GM18951 (cell line): ENCODE results near the gene STAG1.
"Not testable (repeated sequence)": the region's sequence is repeated elsewhere in the genome, so short reads cannot be mapped to it uniquely, and the experiment has no call there.

Source experiments
- POLR2A ChIP-seq: IDR thresholded peaks from 4 replicates; pipeline ENCODE4 v1.6.1; 2011; ENCODE audit warnings: mild to moderate bottlenecking; ENCODE audit not compliant: insufficient read length, insufficient read depth; ENCODE audit errors: extremely low read depth
- in situ Hi-C: fragments of 300-500 bp; cut with MboI; formaldehyde crosslinking; loops from one replicate; pipeline ENCODE4 v1.12.0; 2022; ENCODE audit warnings: low sequenced_read_pairs, mixed read lengths, inconsistent platforms; ENCODE audit not compliant: unreplicated experiment

STAG1 gene

DNA sequence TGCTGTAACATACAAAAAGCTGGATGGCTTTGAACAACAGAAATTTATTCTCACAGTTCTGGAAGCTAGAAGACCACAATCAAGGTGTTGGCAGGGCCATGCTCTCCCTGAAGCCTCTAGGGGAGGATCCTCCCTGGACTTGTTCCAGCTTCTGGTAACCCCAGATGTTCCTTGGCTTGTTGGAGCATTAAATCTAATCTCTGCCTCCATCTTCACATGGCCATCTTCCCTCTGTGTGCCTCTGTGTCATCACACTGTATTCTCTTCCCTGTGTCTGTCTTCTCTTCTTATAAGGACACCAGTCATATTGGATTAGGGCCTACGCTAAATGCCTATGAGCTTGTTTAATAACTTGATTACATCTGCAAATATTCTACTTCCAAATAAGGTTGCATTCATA, 109.5 kb downstream of the STAG1 start:
- in situ Hi-C loops, result no loop called here
- TF ChIP-seq POLR2A, result no peak

DNA sequence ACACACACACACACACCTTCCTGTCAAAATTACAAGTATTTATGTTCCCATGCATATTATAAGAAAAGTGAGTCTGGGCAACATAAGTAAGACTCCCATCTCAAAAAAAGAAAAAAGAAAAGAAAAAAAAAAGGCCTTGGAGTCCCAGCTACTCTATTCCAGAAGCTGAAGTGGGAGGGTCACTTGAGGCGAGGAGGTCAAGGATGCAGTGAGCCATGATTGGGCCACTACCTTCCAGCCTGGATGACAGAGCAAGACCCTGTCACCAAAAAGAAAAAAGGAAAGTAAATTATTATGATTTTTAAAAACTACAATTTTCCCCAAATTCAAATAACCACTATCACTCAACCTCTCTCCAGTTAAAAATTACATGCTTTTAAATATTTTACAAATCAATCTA, 113.1 kb downstream of the STAG1 start:
- TF ChIP-seq POLR2A, result no peak
- in situ Hi-C loops, result no loop called here

DNA sequence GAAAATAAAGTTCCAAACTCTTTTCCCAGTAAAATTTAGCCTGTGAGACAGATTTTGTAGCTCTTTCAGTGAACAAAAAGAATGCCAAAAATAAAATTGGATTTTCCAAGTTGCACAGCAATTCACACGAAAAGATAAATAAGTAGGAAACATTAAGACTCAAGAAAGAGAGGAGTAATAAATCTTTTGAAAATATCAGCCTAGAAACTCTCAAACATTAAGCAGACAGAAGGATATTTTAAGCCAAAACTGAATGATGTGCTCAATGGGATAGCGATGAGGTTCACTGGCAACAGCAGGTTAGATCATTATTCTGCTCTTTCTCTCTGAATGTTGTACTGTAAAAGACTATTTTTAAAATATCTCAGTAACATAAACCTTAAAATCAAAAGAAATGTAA, 115.0 kb downstream of the STAG1 start:
- in situ Hi-C loops, result no loop called here
- no peak for TF ChIP-seq POLR2A

DNA sequence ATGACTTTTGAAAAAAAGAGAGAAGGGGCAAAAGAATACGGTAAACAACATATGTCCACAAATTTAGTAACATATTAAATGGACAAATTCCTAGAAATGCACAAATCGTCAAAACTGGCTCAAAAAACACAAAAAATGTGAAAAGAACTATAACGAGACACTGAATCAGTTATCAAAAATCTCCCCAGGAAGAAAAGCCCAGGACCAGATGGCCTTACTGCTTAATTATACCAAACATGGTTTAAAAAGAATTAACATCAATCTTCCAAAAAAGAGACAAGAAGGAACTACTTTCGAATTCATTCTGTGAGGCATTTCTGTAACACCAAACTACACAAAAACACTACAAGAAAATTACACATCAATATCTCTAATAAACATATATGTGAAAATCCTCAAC, 117.4 kb downstream of the STAG1 start:
- TF ChIP-seq POLR2A, result no peak
- in situ Hi-C loops, result no loop called here

DNA sequence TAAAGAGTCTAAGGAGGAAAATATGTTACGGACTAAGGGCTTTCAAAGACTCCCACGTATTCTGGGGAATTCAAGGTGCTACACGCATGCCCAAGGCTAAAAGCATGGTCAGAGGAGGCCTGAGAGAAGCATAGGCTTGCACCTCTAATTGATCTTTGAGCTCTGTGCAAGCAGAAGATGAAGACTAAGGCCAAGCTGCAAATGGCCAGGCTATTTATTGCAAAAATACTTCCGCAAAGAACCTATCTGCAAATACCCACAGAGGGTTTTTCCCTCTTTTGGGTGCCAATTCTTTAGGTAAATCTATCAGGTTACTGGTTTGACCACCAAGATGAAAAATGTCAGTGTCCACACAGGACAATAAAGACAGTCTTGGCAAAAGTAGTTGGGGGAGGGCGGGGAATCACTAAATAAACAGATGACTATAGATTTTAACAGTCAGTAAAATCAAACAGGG, 119.5 kb downstream of the STAG1 start:
- TF ChIP-seq POLR2A, result no peak
- in situ Hi-C loops, result no loop called here

DNA sequence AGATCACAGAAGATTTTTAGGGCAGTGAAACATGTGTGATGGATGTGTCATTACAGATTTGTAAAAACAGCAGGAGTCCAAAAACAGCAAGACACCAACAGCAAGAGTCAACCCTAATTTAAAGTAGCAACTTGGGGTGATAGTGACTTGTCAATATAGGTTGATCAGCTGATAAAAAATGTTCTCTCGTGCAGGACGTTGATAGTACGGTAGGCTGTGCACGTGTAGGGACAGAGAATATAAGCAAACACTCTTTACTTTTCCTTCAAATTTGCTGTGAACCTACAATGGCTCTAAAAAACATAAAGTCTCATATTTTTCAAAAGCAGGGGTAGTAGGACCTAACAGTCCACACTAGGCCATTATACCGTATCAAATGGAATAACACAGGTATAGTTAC, 120.8 kb downstream of the STAG1 start:
- no peak for TF ChIP-seq POLR2A
- in situ Hi-C loops, result no loop called here

DNA sequence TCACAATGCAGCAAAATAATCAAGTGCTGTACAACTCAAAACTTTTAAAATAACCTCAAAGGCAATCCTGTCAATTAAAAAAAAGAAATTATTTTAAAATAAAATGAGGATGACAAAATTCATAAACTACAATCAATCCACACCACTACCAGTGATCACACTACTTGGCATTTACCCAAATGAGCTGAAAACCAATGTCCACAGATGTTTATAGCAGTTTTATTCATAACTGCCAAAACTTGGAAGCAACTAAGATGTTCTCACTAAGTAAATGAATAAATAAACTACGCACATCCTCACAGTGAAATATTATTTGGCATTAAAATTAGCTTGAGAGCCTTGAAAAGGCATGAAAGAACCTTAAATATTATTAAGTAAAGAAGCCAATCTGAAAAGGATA, 121.3 kb downstream of the STAG1 start:
- no peak for TF ChIP-seq POLR2A
- in situ Hi-C loops, result no loop called here

DNA sequence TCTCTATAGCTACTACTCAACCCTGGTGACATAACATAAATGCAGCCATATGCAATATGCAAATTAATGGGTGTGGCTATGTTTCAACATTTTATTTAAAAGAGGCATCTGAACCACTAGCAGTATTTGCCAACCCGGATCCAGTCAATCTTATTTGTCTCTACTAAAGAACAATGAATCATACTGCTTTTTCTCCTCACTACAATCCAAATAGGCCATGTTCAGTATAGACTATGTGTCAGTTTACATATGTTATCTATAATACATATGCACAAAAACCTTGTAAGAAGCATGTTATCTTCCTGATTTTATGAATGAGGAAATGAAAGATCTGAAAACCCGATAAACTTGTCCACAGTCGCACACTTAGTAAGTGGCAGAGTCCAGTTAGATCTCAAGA, 125.7 kb downstream of the STAG1 start:
- TF ChIP-seq POLR2A, result no peak
- in situ Hi-C loops, result no loop called here

DNA sequence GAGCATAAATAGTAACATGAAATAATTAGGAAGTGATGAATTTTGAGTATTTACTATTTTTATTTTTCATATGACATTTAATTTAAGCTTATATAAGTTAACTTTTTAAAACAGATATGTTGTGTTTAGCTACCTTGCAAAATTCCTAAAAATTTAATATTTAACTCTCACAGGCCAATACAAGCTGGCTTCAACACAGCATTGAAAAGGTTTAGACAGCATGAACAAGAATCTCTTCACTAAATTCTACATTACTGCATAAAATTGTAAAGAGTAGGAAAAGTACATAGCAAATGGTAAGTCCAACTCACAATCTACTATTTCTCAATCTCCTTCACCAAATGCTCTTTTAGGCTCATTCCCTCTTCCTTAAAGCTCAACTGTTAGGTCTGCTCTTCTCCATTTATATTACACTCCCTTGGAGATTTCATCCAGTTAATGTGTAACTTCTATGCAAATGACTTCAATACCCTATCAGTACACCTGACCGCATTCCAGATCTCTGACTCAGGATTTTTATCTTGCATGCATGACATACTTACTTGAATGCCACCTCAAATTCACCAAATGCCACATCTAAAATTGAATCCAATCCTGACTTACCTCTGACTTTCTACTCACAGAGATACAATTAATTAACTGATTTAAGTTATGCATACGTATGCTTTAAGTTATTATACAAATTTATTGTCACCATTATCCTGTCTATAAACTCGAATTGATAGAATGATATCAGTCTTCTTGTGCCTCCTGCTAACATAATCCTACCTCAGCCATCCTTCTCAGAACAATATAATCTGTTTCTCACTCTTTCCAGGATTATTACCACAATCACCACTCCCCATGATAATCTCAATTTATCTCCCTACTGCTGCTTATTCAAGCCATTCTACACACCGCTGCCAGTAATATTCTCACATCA, 127.0 kb downstream of the STAG1 start:
- in situ Hi-C loops, result no loop called here
- no peak for TF ChIP-seq POLR2A

DNA sequence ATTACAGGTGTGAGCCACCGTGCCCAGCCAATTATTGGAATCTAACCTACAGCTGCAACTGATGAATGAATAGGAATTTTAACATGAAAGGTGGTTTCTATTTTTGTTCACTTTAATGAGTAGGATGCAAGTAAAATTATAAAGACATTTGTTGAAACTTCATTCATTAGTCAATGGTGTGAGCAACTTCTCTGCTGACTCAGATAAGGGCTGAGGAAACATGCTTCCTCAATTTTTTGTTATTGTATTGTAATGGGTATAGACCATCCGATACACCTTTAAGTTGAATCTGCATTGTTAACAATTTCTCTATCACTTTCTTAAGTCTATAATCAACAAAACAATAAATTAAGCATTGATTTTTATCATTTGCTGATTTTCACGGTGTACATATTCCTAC, 127.8 kb downstream of the STAG1 start:
- no peak for TF ChIP-seq POLR2A
- in situ Hi-C loops, result no loop called here

DNA sequence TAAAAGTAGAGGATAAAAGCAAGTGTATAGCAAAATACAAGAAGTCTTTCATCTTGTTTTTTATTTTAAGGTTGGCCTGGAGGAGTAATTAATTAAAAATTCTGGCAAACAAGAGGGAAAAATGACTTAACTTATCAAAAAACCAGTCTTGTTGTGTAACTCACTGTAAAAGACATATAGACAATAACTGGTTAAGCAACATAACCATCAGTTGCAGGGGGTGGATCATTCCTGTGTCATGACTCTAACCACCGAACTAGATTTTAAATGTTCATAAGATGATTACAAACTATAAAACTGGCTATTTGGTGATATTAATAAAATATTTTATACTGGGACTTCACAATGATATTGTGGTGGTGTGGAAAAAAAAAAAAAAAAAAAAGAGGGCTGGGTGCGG, 130.6 kb downstream of the STAG1 start:
- no peak for TF ChIP-seq POLR2A
- in situ Hi-C loops, result no loop called here

DNA sequence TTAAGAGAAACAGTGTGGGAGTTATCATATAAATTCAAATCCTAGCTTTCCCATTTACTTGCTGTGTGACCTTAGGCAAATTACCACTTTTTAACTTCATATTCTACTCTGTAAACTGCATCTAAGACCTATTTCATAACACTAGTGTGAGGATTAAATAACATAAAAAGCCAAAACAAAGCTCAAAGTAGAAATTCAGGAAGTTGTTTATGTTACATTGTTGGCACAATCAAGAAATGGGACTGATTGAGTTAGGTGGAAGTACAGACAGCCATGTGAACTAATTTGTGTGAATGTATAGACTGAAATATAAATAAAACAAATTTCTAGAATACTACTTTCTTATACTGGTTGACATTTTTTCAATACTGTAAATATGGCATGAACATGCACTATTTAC, 131.7 kb downstream of the STAG1 start:
- TF ChIP-seq POLR2A, result no peak
- in situ Hi-C loops, result no loop called here

DNA sequence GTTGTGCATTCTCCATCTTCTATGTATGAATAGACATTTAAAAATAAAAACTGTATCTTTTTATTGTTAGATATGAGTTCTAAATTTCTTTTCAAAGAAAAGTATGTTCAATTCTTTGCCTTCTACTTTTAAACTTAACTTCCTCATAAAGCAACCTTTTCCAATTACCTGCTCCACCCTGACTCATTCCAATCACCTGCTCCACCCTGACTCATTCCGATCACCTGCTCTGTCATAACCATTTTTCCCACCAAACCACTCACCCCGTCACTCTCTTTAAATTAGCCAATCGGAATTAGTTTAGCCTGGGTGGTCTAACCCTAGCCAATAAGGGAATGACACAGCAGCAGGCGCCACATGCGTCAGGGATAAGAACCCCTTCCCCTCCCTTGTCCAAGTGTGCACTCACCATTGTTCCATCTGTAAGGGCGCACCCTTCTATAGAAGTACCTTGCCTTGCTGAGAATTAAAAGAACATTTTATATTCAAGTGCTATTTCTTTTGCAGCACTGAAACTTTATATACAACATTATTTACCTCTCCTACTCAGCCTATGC, 134.1 kb downstream of the STAG1 start:
- in situ Hi-C loops, result not testable (repeated sequence)

DNA sequence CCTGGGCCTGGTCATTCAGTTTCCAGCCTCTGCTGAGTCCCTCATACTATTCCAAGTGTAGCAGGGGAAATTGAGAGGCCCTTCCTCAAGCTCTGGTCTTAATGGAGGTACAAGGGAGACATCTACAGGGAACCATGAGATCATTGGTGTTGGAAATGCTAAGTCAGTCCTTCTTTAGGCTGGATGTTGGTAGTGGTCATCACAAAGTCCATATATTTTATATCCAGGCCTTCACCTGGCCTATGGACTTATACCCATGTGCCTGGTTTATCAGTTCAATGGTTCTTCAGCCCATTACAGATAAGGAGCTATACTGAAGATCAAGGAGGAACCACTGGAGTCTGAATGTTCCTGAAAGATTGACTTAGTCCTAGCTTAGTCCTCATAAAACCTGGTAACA, 135.0 kb downstream of the STAG1 start:
- no peak for TF ChIP-seq POLR2A
- in situ Hi-C loops, result no loop called here
